ENCODE measurements around the gene ATIC. TPM values are rescaled to one million over a fixed set of nuclear protein-coding genes. Genes with fewer than 3 reads are reported as not detected.

ATIC gene
- total RNA-seq, 2 donors from 2014 or later: 23.7 to 46.6 TPM

DNA sequence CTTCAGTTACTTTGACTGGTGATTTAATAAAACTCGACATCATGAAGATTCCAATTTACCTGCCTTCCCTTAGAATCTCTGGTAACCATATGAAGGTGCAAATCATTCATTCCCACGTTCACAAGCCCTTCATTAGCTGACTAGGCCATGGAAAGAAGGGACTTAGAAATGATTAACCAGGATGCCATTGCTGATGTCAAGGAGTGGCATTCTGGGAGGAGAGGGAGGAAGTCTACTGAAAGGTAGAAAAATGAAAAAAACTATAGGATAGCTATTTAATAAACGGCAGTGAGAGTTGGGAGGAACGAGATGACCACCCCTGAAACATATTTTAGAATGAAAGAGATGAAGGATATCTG, 1.4 kb downstream of the ATIC start:
- Histone ChIP-seq H3K27ac (no peak overlapping the region), H3K9me3 (no peaks in the 10 kb centered on the region), H3K36me3 (no peaks in the 10 kb centered on the region), H3K4me3 (no peak overlapping the region), H3K4me1 (replicated peaks) (peaks cover 3% of the 10 kb centered on the region), H3K27me3 (replicated peaks; ENCODE audit: insufficient read depth) (no peaks in the 10 kb centered on the region)
- DNase-seq (ENCODE audit: low spot score): no peak
- 84% methylated on average over 4 of the region's 4 CpGs for WGBS
- intact Hi-C loops (cut with DNase I): loop anchor here (10.0 kb wide), 1 partner anchor 602 kb away; no protein-coding TSS in a partner anchor
- no peak for TF ChIP-seq POLR2AphosphoS5 (IDR thresholded peaks at IDR 0.05)
- TF ChIP-seq, protein P1, sequence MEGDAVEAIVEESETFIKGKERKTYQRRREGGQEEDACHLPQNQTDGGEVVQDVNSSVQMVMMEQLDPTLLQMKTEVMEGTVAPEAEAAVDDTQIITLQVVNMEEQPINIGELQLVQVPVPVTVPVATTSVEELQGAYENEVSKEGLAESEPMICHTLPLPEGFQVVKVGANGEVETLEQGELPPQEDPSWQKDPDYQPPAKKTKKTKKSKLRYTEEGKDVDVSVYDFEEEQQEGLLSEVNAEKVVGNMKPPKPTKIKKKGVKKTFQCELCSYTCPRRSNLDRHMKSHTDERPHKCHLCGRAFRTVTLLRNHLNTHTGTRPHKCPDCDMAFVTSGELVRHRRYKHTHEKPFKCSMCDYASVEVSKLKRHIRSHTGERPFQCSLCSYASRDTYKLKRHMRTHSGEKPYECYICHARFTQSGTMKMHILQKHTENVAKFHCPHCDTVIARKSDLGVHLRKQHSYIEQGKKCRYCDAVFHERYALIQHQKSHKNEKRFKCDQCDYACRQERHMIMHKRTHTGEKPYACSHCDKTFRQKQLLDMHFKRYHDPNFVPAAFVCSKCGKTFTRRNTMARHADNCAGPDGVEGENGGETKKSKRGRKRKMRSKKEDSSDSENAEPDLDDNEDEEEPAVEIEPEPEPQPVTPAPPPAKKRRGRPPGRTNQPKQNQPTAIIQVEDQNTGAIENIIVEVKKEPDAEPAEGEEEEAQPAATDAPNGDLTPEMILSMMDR (IDR thresholded peaks at IDR 0.05): no peak
- TF ChIP-seq POLR2A (IDR thresholded peaks at IDR 0.05): no peak

DNA sequence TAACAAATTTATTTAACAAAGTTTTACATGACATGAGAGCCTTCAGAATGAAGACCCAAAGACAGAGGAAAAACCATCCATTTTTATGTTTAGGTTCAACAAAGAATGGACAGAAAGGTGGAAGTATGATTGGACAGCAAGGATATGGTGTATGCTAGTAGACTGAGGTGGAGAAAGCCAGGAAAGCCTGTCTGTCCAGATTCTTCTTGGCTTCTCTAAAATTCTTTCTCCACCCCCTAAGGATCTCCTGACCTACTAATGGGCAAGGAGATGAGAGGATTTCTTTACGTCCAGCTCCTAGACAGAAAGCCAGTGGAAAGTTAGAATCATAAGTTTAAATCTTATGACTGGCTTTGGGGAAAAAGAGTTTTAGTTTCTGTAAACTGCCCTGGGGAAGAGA, 3.0 kb downstream of the ATIC start:
- no peaks in the 10 kb centered on the region for H3K9me3 ChIP-seq
- H3K4me3 ChIP-seq: no peak overlapping the region
- no peaks in the 10 kb centered on the region for H3K36me3 ChIP-seq
- no peak overlapping the region for H3K27ac ChIP-seq
- TF ChIP-seq, protein P1 (IDR thresholded peaks at IDR 0.05): no peak
- TF ChIP-seq POLR2AphosphoS5 (IDR thresholded peaks at IDR 0.05) (no peak), POLR2A (IDR thresholded peaks at IDR 0.05) (no peak)
- intact Hi-C loops (cut with DNase I): loop anchor here (10.0 kb wide), 1 partner anchor 600 kb away; no protein-coding TSS in a partner anchor
- WGBS: 50% methylated on average over 1 of the region's 1 CpG
- no peaks in the 10 kb centered on the region for H3K27me3 ChIP-seq (replicated peaks; ENCODE audit: insufficient read depth)
- peaks cover 3% of the 10 kb centered on the region for H3K4me1 ChIP-seq (replicated peaks)
- DNase-seq (ENCODE audit: low spot score): no peak

DNA sequence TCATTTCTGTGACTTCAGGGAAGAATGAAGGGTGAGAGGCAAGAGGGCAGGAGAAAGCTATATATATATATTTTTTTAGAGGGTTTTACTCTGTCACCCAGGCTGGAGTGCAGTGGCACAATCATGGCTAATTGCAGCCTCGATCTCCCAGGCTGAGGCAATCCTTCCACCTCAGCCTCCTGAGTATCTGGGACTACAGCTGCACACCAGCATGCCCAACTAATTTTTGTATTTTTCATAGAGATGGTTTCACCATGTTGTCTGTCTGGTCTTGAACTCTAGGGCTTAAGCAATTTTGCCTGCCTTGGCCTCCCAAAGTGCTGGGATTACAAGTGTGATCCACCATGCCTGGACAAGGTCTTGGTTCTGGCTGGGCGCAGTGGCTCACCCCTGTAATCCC, 3.4 kb downstream of the ATIC start:
- TF ChIP-seq POLR2AphosphoS5 (IDR thresholded peaks at IDR 0.05) (no peak), POLR2A (IDR thresholded peaks at IDR 0.05) (no peak)
- TF ChIP-seq, protein P1 (IDR thresholded peaks at IDR 0.05): no peak

DNA sequence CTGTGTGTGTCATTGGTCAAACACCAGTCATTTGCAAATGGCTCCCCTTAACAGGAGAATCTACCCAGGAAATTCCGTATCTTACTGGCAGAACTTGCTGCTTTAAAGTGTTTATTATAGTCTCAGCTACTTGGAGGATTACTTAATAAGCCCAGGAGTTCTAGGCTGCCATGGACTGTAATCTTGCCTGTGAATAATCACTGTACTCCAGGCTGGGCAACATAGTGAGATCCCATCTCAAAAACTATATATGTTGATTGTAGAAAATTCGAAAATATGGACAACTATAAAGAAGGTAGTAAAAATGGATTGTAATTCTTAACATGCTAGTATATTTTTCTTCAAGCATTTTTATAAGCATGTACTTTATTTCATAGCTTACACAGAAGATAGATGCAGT, 4.5 kb downstream of the ATIC start:
- Histone ChIP-seq H3K4me1 (replicated peaks) (peaks cover 3% of the 10 kb centered on the region), H3K36me3 (peaks cover 0 to 6% of the 10 kb centered on the region in 2 donors), H3K27me3 (replicated peaks; ENCODE audit: insufficient read depth) (no peaks in the 10 kb centered on the region), H3K9me3 (no peaks in the 10 kb centered on the region), H3K27ac (no peak overlapping the region), H3K4me3 (no peak overlapping the region)
- no peak for TF ChIP-seq POLR2A (IDR thresholded peaks at IDR 0.05)
- 75% methylated on average over 2 of the region's 2 CpGs for WGBS
- DNase-seq (ENCODE audit: low spot score): no peak
- intact Hi-C loops (cut with DNase I): loop anchor here (10.0 kb wide), 1 partner anchor 598 kb away; no protein-coding TSS in a partner anchor

More for the DNA sequence above, 3.4 kb downstream of the ATIC start:
- no peak overlapping the region for H3K4me3 ChIP-seq
- H3K4me1 ChIP-seq (replicated peaks): peaks cover 3% of the 10 kb centered on the region
- intact Hi-C loops (cut with DNase I): loop anchor here (10.0 kb wide), 1 partner anchor 600 kb away; no protein-coding TSS in a partner anchor
- H3K9me3 ChIP-seq: no peaks in the 10 kb centered on the region
- no peaks in the 10 kb centered on the region for H3K36me3 ChIP-seq
- no peaks in the 10 kb centered on the region for H3K27me3 ChIP-seq (replicated peaks; ENCODE audit: insufficient read depth)
- whole genome bisulfite sequencing: 100% methylated on average over 2 of the region's 2 CpGs
- H3K27ac ChIP-seq: no peak overlapping the region
- DNase-seq (ENCODE audit: low spot score): no peak

GRCh38 chr2:215319500-215319899, 7.6 kb downstream of the ATIC start:
- Histone ChIP-seq H3K27ac (no peak overlapping the region), H3K36me3 (peaks cover 0 to 6% of the 10 kb centered on the region in 2 donors), H3K27me3 (replicated peaks; ENCODE audit: insufficient read depth) (no peaks in the 10 kb centered on the region), H3K4me3 (no peak overlapping the region), H3K9me3 (no peaks in the 10 kb centered on the region), H3K4me1 (replicated peaks) (peaks cover 4% of the 10 kb centered on the region)
- TF ChIP-seq POLR2AphosphoS5 (IDR thresholded peaks at IDR 0.05): no peak
- TF ChIP-seq POLR2A (IDR thresholded peaks at IDR 0.05): no peak
- TF ChIP-seq, protein P1 (IDR thresholded peaks at IDR 0.05): no peak
- intact Hi-C loops (cut with DNase I): loop anchor here (10.0 kb wide), 1 partner anchor 595 kb away; no protein-coding TSS in a partner anchor
- WGBS: 95% methylated on average over 5 of the region's 5 CpGs
- DNase-seq (ENCODE audit: low spot score): no peak
